GM18511 (cell line): Measurements from ENCODE around the gene PCSK2.

Experiments
- ATAC-seq: cut with Tn5 transposase; IDR thresholded peaks from one replicate; pipeline ENCODE4 v1.9.1; 2021; ENCODE audit warnings: mild to moderate bottlenecking, moderate library complexity; ENCODE audit not compliant: unreplicated experiment

Gene PCSK2

DNA sequence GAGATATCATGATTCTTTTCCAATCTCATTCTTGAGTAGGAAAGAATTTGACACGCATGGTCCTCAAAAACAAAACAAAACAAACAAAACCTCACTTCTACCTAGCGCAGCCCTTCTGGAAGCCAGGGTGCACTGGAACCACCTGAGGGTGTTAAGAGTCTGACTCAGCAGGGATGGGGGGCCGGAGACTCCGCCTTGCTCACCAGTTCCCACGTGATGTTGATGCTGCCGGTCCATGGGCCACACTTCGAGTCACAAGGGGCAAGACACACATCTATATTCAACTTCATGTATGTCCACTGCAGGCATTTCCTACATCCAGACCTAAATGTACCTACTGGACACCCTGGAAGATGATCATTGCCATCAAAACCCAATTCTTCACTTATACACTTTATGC is 274.0 kb downstream of the PCSK2 start:
- ATAC-seq = no peak

DNA sequence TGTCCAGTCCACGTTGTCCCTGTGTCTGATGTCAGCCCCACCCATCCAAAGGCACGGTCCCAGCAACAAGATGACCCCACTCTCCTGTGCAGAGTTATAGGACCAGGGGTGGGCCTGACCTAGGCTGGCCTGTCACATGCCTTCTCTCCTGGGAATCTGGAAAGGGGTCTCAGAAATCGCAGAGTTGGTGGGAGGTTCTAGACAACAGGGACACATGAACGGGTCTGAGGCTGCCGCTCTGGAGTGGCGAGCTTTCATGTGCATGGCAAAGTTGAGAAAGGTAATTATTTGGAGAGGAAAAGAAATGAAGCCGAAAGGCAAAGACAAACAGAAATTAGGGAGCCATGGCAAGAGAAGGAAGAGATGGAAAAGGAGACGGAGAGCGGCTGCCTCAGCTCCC is 274.9 kb downstream of the PCSK2 start:
- ATAC-seq = no peak

- no peak for ATAC-seq
These were observed 275.3 kb downstream of the PCSK2 start for GRCh38 chr20:17502105-17502504.

- ATAC-seq = no peak
These were observed 276.6 kb downstream of the PCSK2 start for GRCh38 chr20:17503301-17504065.

GRCh38 chr20:17504066-17504897 is 277.4 kb downstream of the PCSK2 start:
- ATAC-seq = peak; percentile 19

DNA sequence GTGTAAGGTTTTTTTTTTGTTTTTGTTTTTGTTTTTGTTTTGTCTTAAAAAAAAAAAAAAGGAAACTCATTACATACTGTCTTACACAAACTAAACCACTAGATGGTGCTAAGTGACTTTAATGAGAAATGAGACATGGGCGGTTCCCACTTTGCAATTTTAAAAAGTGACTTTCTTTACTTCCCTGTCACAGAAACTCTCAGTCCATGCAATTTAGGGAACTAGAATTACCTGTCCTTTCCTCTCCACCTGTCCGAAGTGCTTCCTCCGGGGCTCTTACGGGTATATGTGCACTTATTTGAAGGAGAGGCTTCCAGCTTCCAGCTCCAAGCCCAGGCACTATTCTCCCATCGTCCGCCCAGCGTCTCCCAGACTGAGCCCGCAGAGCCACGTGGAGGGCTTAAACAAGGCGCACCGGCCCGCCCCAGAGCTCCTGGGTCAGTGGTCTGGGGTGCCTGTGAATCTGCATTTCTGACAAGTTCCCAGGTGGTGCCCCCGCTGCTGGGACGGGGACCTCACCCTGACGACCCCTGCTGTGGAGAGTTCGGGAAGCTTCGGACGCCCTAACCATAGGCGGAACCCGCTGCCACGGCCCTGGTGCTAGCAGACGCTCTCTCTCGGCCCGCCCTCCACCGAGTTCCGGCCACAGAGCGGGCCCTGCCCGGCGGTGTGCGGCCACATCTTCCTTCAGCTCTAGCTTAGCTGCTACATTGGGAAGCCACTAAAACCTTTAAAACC is 278.2 kb downstream of the PCSK2 start:
- ATAC-seq = peak; percentile 88

DNA sequence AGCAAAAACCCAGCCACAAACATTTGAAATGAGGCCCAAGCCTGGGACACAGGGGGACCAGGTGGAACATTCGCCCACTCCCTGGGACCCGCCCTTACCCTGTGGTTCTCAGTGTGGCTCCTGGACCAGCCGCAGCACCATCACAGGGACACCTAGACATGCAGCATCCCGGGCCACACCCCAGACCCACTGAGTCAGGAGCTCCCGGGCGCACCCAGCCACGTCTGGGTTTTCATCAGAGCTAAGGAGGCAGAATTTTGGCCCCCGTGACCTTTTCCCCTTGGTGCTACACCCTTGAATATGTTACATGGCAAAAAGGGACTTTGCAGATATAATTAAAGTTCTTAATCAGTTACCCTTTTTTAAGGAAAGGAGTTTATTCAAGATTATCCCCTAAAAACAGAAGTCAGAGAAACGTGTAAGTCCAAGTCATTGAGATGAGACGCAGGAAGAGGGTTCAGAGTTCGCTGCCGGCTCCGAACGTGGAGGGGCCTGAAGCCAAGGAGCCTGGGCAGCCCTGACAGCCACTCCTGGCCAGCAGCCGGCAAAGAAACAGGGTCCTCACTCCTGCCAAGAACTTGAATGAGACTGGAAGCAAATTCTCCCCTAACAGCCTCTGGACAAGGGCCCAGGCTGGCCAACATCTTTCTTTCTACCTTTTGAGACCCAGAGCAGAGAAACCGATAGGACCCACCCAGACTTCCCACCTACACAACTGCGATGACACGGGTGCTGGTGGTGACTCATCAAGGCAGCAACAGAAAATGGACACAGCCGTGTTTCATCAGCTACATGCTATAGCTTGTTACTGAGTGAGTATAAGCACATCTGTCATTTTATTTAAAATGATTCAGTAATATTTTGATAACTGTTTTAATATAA is 279.0 kb downstream of the PCSK2 start:
- ATAC-seq = no peak

GRCh38 chr20:17507032-17507431 is 280.2 kb downstream of the PCSK2 start:
- ATAC-seq = no peak

GRCh38 chr20:17507531-17507930 is 280.7 kb downstream of the PCSK2 start:
- ATAC-seq = no peak

- no peak for ATAC-seq
These were observed 281.9 kb downstream of the PCSK2 start for GRCh38 chr20:17508756-17509155.

DNA sequence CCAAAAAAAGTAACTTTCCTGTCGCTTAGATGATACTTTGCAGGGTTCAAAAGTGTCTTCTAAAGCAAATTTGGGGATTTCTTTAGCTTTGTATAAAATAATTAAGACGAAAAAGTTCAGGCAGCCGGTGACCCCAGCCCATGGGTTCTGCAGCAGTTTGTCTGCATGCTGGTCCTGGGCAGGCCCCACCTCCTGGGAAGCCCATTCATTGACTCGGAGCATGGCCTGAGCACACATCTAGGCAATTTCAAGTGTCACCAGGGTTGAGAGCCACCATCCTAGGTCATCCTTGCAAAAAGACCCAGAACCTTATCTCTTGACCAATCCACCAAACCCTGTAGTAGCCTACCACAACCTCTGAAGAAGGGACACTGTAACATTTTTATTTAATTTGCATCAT is 283.7 kb downstream of the PCSK2 start:
- no peak for ATAC-seq

GRCh38 chr20:17511401-17511800 is 284.6 kb downstream of the PCSK2 start:
- no peak for ATAC-seq

DNA sequence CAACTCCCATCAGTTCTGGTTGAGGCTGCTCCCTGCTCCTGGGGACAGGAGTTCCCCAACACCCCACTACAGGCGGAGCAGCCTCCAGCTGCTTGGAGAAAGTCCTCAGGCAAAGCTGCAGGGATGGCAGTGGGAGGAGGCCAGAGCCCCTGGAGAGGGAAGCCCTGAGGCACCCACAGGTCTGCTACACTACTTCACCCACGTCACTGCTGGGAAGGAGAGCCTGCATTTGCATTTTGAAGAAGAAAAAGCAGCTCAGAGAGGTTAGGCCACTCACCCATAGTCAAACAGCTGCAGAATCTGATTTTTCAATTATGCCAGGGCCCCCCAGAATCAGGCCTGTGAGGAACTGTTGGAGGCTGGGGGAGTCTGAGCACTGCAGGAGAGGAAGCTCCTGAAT is 287.1 kb downstream of the PCSK2 start:
- ATAC-seq = no peak

- no peak for ATAC-seq
These were observed 288.2 kb downstream of the PCSK2 start for GRCh38 chr20:17515053-17515452.

- no peak for ATAC-seq
These were observed 291.7 kb downstream of the PCSK2 start for GRCh38 chr20:17518339-17519052.

DNA sequence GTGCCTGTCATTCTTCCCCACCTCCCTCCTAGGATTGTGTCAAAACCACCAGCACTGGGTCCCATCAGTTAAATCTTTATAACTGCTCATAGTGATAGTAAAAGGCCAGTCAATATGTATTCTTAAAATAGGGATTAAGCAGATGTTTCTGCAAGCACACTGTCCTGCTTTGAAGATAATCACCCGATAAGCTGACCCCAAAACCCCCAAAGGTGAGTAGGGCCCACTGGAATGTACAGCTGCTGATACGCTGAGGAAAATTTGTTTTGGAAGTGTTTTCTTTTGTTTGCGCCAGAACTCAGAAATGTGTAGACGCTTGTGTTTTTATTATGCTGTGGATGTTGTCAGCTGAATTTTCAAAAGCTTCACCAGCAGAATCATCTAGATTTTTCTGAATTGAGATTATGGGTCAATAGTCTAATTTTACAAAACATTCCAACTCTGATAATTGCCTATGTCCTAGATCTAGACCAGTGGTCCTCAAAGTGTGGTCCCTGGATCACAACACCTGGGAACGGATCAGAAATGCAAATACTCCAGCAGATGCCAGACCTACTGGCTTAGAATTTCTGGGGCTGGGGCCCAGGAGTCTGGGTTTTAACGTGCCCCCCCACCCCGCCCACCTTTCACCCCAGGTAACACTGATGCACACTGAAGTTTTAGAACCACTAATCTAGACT is 292.9 kb downstream of the PCSK2 start:
- ATAC-seq = no peak

- ATAC-seq = no peak
These were observed 293.7 kb downstream of the PCSK2 start for GRCh38 chr20:17520583-17520982.

DNA sequence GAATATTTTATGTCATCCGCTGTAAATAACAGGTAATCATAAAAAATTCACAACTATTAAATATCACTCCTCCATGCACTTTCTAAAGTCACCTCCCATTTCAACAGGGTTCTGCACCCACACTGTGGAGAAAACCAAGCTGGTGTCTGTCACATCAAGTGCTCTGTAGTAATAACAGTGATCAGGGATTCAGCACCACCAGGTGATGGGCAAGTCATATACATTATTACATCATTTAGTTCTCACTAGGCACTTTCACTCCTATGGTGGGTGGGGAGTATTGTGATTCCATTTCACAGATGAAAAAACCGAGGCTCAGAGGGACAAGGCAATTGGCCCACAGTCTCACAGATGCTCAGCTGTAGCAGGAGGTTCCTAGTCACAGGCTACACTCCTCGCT is 295.7 kb downstream of the PCSK2 start:
- ATAC-seq = no peak

DNA sequence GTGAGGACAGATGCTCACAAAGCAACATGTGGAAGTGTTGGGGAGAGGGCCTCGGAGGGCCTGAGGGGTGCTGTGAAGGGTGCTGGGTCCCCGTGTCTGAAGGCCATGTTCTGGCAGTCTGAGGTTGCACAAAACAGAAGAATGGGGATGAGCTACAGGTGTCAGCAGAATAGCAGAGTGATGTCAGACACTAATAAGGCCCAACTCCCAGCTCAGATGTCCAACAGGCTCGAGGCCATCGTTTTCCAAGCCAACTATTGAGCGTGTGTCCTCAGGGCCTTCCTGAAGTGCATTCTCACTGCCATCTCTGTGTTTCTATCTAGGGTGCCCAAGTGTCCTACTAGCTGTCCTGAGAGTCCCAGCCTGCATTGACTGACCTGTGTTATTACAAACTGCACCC is 296.5 kb downstream of the PCSK2 start:
- ATAC-seq = no peak
